ENCODE data around the gene NVL. TPM values are rescaled to one million over a fixed set of nuclear protein-coding genes. Genes with fewer than 3 reads are reported as not detected.

NVL gene
- total and polyA plus RNA-seq, 7 experiments from 2014 or later: 16.1 to 48.6 (median 24.7) TPM

DNA sequence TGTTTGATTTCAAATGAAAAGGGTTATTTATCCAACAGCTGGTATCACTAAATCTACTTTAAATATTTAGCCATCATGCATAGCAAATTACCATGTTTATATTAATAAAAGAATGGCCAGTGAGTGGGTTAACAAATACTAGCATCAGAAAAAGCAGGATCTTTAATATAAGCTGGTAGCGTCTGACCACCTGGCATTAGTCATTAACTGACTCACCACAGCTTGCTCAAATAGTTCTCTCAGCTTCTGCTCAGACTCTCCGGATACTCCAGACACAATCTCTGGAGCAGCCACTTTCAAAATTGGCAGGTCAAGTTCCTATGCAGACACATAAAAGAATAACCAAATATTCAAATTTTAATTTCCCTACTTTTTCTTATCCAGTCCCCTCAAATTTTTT is 29.6 kb downstream of the NVL start:
- Histone ChIP-seq H3K36me3 (ENCODE audit: control insufficient read depth in 2 of 3, insufficient read depth in 3 of 3, low read length in 3 of 3) (peaks cover 7 to 80% (median 37%) of the 10 kb centered on the region in 3 experiments), H3K9me3 (ENCODE audit: control insufficient read depth in 2 of 3, low read length in 3 of 3) (no peaks in the 10 kb centered on the region), H3K4me1 (ENCODE audit: control insufficient read depth in 2 of 2, insufficient read depth in 2 of 2, low read length in 2 of 2) (no peaks in the 10 kb centered on the region), H3K4me3 (ENCODE audit: low read length) (no peak overlapping the region), H3K27ac (ENCODE audit: low read depth, low read length) (no peak overlapping the region), H3K27me3 (ENCODE audit: control insufficient read depth in 2 of 2, insufficient read depth in 2 of 2, low read length in 2 of 2) (no peaks in the 10 kb centered on the region)
- Mint-ChIP-seq H3K36me3 (peaks cover 14 to 52% (median 22%) of the 10 kb centered on the region in 5 donors), H3K4me3 (no peak overlapping the region), H3K9me3 (peaks cover 0 to 1% (median 0%) of the 10 kb centered on the region in 11 donors), H3K27ac (no peak overlapping the region), H3K4me1 (peaks cover 0 to 3% (median 0%) of the 10 kb centered on the region in 7 donors), H3K27me3 (no peaks in the 10 kb centered on the region)
- CTCF ChIA-PET: interaction anchor here (0.6 to 1.4 kb wide), 4 partner anchors 93 to 463 kb away, joined by 3 to 6 read pairs (median 3); no protein-coding TSS in a partner anchor
- POLR2A ChIA-PET: no interaction called here
- DNase-seq: no peak
- no peak for ATAC-seq
- intact Hi-C loops (cut with micrococcal nuclease): no loop called here

GRCh38 chr1:224298346-224299330 is 31.3 kb downstream of the NVL start:
- H3K4me3 Mint-ChIP-seq: no peak overlapping the region
- Histone ChIP-seq H3K4me3 (ENCODE audit: low read length) (no peak overlapping the region), H3K4me1 (ENCODE audit: control insufficient read depth in 2 of 2, insufficient read depth in 2 of 2, low read length in 2 of 2) (no peaks in the 10 kb centered on the region), H3K27me3 (ENCODE audit: control insufficient read depth in 2 of 2, insufficient read depth in 2 of 2, low read length in 2 of 2) (no peaks in the 10 kb centered on the region), H3K27ac (ENCODE audit: low read depth, low read length) (no peak overlapping the region), H3K9me3 (ENCODE audit: control insufficient read depth in 2 of 3, low read length in 3 of 3) (no peaks in the 10 kb centered on the region), H3K36me3 (ENCODE audit: control insufficient read depth in 2 of 3, insufficient read depth in 3 of 3, low read length in 3 of 3) (peaks cover 7 to 79% (median 36%) of the 10 kb centered on the region in 3 experiments)
- peaks cover 0 to 6% (median 0%) of the 10 kb centered on the region in 7 donors for H3K4me1 Mint-ChIP-seq
- intact Hi-C loops (cut with micrococcal nuclease): no loop called here
- H3K27ac Mint-ChIP-seq: peak overlapping the region in 1 of 9 donors; percentile 34
- no peaks in the 10 kb centered on the region for H3K27me3 Mint-ChIP-seq
- ChIA-PET POLR2A (interaction anchor here (0.6 kb wide), 2 partner anchors 36 to 217 kb away, joined by 3 read pairs; no protein-coding TSS in a partner anchor), CTCF (no interaction called here)
- no peak for DNase-seq
- ATAC-seq: no peak
- H3K9me3 Mint-ChIP-seq: peaks cover 0 to 1% (median 0%) of the 10 kb centered on the region in 11 donors
- H3K36me3 Mint-ChIP-seq: peaks cover 19 to 53% (median 28%) of the 10 kb centered on the region in 5 donors

DNA sequence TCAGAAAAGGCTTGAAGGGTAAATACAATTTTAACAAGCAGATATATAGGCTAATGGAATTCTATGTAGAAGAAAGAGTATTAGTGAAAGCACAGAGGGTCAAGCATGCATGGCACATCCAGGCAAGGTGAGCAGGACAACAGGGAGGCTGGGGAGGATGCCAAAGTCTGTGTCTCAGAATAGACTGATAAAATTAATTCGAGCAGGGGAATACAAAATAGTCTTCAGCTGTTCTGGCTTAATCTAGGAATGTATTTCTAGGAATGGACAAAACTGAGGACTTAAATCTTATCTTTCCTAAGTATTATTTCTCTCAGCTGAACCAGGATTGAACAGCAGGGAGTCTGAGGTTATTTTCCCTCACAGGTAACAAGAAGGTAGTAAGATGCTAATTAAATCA is 35.2 kb downstream of the NVL start:
- CTCF ChIA-PET: no interaction called here
- peaks cover 12 to 71% (median 26%) of the 10 kb centered on the region in 3 experiments for H3K36me3 ChIP-seq (ENCODE audit: control insufficient read depth in 2 of 3, insufficient read depth in 3 of 3, low read length in 3 of 3)
- no peaks in the 10 kb centered on the region for H3K9me3 Mint-ChIP-seq
- intact Hi-C loops (cut with micrococcal nuclease): no loop called here
- no peaks in the 10 kb centered on the region for H3K4me1 ChIP-seq (ENCODE audit: control insufficient read depth in 2 of 2, insufficient read depth in 2 of 2, low read length in 2 of 2)
- H3K27ac ChIP-seq (ENCODE audit: low read depth, low read length): no peak overlapping the region
- peak overlapping the region in 1 of 9 donors; percentile 28 for H3K27ac Mint-ChIP-seq
- peaks cover 0 to 6% (median 0%) of the 10 kb centered on the region in 7 donors for H3K4me1 Mint-ChIP-seq
- no peaks in the 10 kb centered on the region for H3K27me3 Mint-ChIP-seq
- POLR2A ChIA-PET: no interaction called here
- DNase-seq (no peak), ATAC-seq (no peak)
- no peaks in the 10 kb centered on the region for H3K27me3 ChIP-seq (ENCODE audit: control insufficient read depth in 2 of 2, insufficient read depth in 2 of 2, low read length in 2 of 2)
- H3K36me3 Mint-ChIP-seq: peaks cover 16 to 51% (median 20%) of the 10 kb centered on the region in 5 donors
- H3K4me3 ChIP-seq (ENCODE audit: low read length): no peak overlapping the region
- H3K4me3 Mint-ChIP-seq: no peak overlapping the region
- H3K9me3 ChIP-seq (ENCODE audit: control insufficient read depth in 2 of 3, low read length in 3 of 3): no peaks in the 10 kb centered on the region

DNA sequence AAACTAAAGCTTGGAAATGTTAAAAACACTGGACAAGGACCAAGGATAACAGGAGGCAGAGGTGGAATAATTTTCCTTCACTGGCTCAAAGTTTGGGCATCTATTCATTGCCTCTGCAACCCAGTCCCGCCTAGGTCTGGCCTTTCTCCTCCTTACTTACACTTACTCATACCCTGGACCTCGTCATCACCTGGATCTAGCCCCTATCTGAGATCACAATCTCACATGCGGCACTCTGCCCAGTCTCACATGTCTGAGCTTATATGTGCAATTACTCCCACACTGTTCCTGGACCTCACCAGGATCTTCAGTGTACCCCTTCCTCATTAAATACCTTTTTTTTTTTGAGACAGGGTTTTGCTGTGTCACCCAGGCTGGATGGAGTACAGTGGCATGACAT is 37.6 kb downstream of the NVL start:
- ATAC-seq: no peak
- intact Hi-C loops (cut with micrococcal nuclease): no loop called here
- DNase-seq: no peak
- Histone ChIP-seq H3K4me1 (ENCODE audit: control insufficient read depth in 2 of 2, insufficient read depth in 2 of 2, low read length in 2 of 2) (no peaks in the 10 kb centered on the region), H3K27ac (ENCODE audit: low read depth, low read length) (no peak overlapping the region), H3K4me3 (ENCODE audit: low read length) (no peak overlapping the region), H3K27me3 (ENCODE audit: control insufficient read depth in 2 of 2, insufficient read depth in 2 of 2, low read length in 2 of 2) (no peaks in the 10 kb centered on the region), H3K36me3 (ENCODE audit: control insufficient read depth in 2 of 3, insufficient read depth in 3 of 3, low read length in 3 of 3) (peaks cover 15 to 66% (median 24%) of the 10 kb centered on the region in 3 experiments), H3K9me3 (ENCODE audit: control insufficient read depth in 2 of 3, low read length in 3 of 3) (no peaks in the 10 kb centered on the region)
- POLR2A ChIA-PET: no interaction called here
- Mint-ChIP-seq H3K36me3 (peaks cover 12 to 47% (median 21%) of the 10 kb centered on the region in 5 donors), H3K4me3 (no peak overlapping the region), H3K27me3 (no peaks in the 10 kb centered on the region), H3K9me3 (no peaks in the 10 kb centered on the region), H3K4me1 (peaks cover 0 to 5% (median 0%) of the 10 kb centered on the region in 7 donors), H3K27ac (peak overlapping the region in 1 of 9 donors; percentile 11)
- CTCF ChIA-PET: no interaction called here

DNA sequence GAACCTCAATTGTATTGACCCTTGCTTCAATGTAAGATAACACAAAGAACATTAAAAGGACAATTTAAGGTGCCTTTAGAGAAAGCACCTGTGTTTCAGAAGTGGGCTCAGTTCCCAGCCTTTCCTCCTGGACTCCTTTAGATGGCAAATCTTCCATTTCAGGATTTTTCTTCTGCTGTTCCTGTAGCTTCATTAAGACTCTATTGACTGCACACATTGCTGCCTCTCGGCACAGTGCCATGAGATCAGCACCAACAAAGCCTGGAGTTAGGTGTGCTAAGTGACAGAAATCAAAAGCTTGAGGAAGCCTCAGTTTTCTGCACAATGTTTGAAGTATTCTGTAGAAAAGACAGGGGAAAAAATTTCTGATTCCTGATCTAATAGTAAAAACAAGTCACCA is 40.6 kb downstream of the NVL start:
- intact Hi-C loops (cut with micrococcal nuclease): no loop called here
- ChIA-PET CTCF (interaction anchor here (0.5 kb wide), 1 partner anchor 31 kb away, joined by 3 read pairs; no protein-coding TSS in a partner anchor), POLR2A (interaction anchor here (0.5 to 0.6 kb wide), 2 partner anchors 146 to 182 kb away, joined by 3 to 5 read pairs; no protein-coding TSS in a partner anchor)
- Mint-ChIP-seq H3K36me3 (peaks cover 3 to 49% (median 19%) of the 10 kb centered on the region in 5 donors), H3K27ac (no peak overlapping the region), H3K9me3 (no peaks in the 10 kb centered on the region), H3K4me1 (peaks cover 0 to under 1% (median 0%) of the 10 kb centered on the region in 7 donors), H3K4me3 (no peak overlapping the region), H3K27me3 (no peaks in the 10 kb centered on the region)
- Histone ChIP-seq H3K9me3 (ENCODE audit: control insufficient read depth in 2 of 3, low read length in 3 of 3) (no peaks in the 10 kb centered on the region), H3K4me1 (ENCODE audit: control insufficient read depth in 2 of 2, insufficient read depth in 2 of 2, low read length in 2 of 2) (no peaks in the 10 kb centered on the region), H3K36me3 (ENCODE audit: control insufficient read depth in 2 of 3, insufficient read depth in 3 of 3, low read length in 3 of 3) (peaks cover 16 to 49% (median 20%) of the 10 kb centered on the region in 3 experiments), H3K4me3 (ENCODE audit: low read length) (no peak overlapping the region), H3K27me3 (ENCODE audit: control insufficient read depth in 2 of 2, insufficient read depth in 2 of 2, low read length in 2 of 2) (no peaks in the 10 kb centered on the region), H3K27ac (ENCODE audit: low read depth, low read length) (no peak overlapping the region)
- ATAC-seq: no peak
- no peak for DNase-seq

GRCh38 chr1:224287714-224288113 is 42.3 kb downstream of the NVL start:
- Histone ChIP-seq H3K27me3 (ENCODE audit: control insufficient read depth in 2 of 2, insufficient read depth in 2 of 2, low read length in 2 of 2) (no peaks in the 10 kb centered on the region), H3K9me3 (ENCODE audit: control insufficient read depth in 2 of 3, low read length in 3 of 3) (no peaks in the 10 kb centered on the region), H3K4me3 (ENCODE audit: low read length) (no peak overlapping the region), H3K27ac (ENCODE audit: low read depth, low read length) (no peak overlapping the region), H3K4me1 (ENCODE audit: control insufficient read depth in 2 of 2, insufficient read depth in 2 of 2, low read length in 2 of 2) (no peaks in the 10 kb centered on the region), H3K36me3 (ENCODE audit: control insufficient read depth in 2 of 3, insufficient read depth in 3 of 3, low read length in 3 of 3) (peaks cover 14 to 41% (median 16%) of the 10 kb centered on the region in 3 experiments)
- ATAC-seq: no peak
- H3K27me3 Mint-ChIP-seq: no peaks in the 10 kb centered on the region
- POLR2A ChIA-PET: interaction anchor here (0.6 kb wide), 1 partner anchor 18 kb away, joined by 3 read pairs; no protein-coding TSS in a partner anchor
- peak overlapping the region in 1 of 9 donors; percentile 19 for H3K27ac Mint-ChIP-seq
- no peak for DNase-seq
- intact Hi-C loops (cut with micrococcal nuclease): no loop called here
- no peaks in the 10 kb centered on the region for H3K4me1 Mint-ChIP-seq
- CTCF ChIA-PET: no interaction called here
- no peak overlapping the region for H3K4me3 Mint-ChIP-seq
- H3K36me3 Mint-ChIP-seq: peaks cover 0 to 42% (median 16%) of the 10 kb centered on the region in 5 donors
- H3K9me3 Mint-ChIP-seq: no peaks in the 10 kb centered on the region
